T-helper 1 cell (primary cell): ENCODE data around the gene KCTD16.

ENCODE experiments used
- DNase-seq, 5 donors: peaks; one replicate each; pipeline ENCODE4 v3.0.0-alpha.2; 2012 to 2020

KCTD16 gene

DNA sequence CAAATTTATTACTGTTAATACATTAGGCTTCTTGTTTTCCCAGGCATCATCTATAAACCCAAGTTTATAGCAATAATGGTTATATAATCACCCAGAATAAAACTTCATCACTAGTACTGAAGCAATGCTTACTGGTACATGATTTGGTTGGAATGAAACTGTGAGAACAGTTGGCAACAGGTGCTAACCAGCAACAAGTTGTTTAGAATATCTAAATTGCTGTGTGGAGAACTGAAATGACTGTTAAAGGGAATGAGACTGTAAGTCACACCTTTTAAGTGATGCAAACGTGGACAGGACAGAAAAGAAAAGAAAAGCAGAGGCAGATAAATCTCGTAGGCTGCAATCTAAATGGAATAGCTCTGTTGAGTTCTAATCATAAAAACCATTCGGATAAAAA lies 2.7 kb upstream of the KCTD16 start:
- DNase-seq, result no peak

DNA sequence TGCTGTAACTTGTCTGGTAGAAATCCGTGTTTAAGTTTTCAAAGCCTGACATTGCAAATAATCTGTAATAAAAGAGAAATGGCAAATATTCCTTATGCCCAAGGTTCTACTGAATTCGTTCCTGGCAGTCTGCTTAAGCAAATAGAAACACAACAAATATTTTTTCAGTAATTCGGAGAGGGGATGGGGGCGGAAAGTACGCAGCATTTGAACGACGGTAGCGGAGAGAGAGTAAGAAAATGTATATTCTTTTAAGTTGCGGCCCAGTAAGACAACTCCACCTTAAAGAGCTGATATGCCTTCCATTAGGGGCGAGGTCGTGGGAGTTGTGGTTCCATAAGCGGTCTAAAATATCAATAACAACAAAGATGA lies 783 bp upstream of the KCTD16 start:
- no peak for DNase-seq

DNA sequence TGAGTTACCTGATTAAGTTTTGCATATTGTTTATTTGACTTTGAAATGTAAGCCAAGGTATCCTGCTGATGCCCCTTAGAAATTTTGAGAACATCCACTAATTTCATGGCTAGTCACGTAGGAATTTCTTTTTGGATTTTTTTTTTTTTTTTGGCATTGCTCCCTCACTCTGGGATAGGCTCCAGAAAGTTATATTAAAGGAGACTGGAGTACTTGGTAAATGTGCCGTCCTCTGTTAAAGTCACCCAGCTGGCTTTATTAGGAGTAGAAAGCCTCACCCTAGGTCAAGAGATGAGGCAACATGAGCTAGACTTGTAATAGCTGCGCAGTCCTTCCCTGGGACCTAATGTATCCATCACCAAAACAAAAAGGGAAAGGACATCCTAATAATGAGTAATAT lies 3.1 kb downstream of the KCTD16 start:
- DNase-seq, result no peak

DNA sequence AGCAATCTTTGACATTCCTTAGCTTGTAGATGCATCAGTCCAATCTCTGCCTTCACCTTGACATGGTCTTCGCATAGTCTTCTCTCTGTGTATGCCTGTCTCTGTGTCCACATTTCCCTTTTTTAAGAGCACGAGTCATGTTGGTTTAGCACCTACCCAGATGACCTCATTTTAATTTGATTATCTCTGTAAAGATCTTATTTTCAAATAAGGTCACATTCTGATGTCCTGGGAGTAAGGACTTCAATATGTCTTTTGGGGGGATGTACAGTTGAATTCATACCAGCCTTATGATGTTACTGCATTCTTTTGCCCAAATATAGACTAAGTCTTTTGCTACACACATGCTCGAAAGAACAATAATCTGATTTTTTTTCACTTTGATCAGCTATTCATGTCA lies 6.9 kb downstream of the KCTD16 start:
- no peak for DNase-seq

DNA sequence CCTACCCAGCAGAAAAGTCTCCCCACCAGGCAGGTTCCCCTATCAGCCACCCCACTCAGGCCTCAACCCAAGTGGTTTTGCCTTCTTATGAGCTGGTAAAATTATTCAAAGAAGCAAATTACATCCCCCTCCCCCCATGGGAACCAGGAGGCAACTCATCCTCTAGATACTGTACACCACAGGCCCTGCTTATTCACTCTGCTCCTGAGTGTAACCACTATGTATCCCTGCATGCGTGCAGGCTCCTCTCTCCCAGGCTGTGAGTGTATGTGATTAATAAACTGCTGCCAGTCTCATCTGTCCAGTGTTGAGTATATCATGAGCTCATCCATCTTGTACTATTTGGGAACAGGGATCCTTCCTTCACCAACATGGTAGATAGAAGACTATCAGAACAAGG lies 8.6 kb downstream of the KCTD16 start:
- no peak for DNase-seq

DNA sequence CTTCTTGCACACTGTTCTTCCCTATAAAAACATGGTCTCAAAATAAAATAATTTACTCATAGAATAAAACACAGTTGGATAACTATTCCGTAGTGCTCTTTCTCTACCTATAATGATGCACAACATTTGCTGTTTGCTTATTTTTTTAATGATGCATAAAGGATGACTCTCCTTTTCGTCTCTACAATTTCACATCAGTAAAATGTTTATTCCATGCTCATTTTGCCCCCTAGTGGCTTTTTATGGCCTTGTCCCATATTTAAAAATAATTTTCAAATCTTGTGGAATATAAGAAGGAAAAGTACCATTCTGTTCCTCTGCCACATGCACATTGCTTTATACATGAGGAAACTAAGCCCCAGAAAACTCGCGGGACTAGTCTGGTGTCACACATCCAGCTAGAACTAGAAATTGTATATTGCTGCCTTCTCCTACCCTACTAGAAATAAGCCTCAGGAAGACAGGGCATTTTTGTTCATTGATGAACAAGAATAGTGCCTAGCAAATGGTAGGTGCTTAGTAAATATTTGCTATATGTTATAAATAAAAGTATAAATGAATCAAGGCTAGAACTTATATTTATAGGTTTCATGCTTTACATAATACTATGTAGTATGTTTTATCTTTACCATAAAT lies 12.7 kb downstream of the KCTD16 start:
- peak in 1 of 5 donors; percentile 24 for DNase-seq

DNA sequence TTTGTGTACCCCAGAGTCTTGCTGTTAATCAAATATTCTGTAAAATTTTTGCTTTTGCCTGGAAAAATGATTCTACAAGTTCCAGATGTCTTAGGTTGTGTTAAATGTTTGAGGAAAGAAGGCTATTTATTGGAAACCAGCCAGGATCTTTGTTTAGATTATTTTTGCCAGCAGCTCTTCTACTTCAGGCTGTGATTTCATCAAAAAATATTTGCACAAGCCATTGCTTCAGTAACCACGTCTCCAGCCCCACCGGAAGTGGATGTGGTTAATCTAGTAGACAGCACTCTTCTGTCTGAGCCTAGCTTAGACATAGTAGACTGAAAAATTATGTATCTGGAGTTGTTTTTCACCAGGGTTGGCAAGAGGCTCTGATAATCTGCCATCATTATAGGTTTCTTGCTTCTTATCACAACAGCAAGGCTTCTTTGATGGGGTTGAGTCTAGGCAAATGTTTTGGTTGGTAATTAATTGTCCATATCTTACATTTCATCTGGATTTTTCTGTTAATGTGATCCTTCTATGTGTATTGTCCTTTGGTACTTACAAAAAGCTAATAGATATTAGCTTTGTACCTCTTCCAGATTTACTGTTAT lies 17.1 kb downstream of the KCTD16 start:
- peak; percentile 65 to 88 (median 78) for DNase-seq

DNA sequence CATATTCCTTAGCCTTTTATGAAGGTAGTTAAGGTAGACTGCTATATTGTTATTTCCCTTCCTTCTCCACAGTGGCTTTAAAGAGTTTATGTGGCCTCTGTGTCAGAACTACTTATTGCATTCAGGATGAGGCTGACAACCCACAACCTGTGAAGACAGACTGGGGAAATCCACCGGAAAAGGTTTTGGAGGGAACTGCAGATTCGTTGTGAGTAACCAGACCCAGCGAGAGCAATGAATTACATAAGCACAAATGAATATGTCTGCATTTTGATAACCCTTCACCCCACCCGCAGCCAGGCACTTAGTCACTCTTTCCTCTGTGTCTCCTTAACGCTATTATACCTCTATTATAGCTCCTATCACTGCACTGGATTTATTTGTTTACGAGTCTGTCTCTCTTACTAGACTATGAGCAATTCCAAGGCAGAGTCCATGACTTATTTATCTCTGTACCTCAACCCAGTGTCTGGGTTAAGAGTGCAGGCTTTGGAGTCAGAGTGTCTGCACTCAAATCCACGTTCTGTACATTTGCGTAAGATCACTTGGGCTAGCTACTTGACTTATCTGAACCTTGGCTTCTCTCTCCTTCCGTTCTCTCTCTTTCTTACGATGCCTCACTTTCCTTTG lies 19.2 kb downstream of the KCTD16 start:
- peak; percentile 61 to 93 (median 75) for DNase-seq

DNA sequence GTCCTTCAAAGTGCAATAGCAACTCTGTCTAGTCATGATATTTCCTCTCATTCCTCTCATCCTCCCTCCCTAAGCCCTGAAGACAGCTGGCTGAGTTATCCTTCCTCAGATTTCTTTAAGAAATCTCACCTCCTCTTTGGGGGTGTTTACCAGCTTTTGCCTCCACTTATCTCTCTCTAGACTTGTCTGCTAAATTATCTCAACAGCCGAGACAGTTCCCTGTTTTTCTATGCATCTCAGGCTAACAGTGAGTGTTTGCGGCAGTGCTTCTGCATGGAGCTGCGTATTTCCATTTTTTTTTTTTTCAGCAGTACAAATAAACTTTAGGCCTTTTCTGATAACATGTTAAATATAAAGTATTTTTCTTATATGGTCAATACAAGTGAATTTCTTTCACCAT lies 20.9 kb downstream of the KCTD16 start:
- DNase-seq, result no peak

DNA sequence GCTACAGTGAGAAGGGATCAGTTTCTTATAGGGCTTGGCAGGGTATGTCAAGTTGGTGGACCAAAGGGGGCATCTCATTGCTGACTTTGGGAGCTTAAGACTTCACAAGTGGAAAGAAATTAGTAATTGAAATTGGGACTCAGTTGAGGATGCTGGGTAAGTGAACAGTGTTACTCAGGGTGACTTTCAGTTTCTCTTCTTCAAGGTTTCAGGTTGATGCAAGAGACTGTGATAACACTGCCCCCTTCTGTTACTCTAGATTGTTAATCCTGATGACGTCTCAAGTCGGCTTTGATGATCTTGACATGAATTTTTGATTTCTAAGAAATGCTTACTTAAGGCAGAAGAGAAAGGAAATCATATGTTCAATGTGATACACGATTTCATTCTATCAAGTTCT lies 21.3 kb downstream of the KCTD16 start:
- peak in 4 of 5 donors; percentile 7 to 91 (median 37) for DNase-seq

DNA sequence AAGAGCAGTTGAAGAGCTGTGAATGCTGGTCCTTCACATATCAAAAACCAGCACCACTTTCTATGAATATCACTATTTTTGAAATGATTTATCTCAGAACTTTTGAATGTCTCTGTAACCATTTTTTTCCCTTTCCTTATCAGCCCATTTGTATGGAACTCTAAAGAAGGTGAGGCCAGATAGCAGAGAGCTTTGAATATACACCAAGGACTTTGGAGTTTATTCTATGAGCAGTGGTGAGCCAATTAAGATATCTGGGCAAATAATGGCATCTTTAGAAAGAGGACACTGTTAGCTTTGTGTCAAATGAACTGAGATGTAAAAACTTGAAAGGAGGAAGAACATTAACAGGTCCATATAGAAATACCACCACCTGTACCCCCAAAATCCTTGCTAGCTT lies 22.0 kb downstream of the KCTD16 start:
- DNase-seq, result no peak

DNA sequence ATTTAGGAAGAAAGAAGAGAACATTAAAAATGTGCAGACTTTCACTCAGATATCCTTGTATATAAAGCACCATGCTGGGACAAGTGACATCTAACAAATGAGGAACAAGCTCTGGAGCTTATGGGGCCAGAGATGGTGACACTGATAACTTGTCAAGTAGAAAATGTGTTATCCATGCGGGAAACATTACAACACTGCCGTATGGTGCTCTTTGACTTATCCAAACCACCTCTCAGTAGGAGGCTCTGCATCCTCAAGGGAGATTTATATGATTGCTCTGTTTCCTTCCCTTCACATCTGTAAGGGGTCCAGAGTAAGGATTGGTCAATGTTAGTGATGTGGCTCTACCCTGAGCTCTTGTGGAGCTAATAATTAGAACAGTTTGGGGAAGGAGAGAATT lies 23.5 kb downstream of the KCTD16 start:
- DNase-seq, result no peak

DNA sequence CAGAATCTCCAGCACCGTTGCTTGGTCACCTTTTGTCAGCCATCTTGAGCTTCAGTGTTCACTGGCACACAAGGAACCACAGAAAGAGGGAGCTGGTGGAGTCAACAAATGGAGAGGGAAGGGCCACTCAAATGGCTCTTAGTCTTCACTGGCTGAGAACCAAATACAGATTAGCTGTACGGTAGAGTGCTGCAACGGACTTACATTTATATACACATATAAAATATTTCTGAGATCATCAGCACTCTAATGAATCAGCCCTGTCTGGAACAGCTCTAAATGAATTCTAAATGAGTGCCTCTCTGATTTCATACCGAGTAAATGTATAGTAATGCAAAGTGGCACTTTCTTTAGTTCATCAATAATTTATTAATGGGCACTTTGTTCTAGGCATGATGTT lies 24.8 kb downstream of the KCTD16 start:
- no peak for DNase-seq

DNA sequence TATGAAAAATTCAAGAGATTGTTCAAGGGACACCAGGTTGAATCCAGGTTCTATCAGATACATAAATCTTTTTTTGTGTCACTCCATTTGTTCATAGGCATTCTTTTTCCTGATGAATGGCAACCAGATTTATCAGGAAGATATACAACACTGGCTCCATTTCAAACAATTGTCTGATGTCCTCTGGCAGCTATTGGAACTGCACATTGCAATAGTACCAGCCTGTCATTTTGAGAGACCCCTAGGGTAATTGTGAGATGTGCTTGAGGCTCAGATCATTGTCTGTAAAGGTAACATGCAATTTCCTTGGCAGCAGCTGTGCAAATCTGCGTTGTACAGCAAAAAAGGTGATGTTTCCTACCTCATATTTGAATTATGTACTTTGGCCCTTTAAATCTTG lies 25.9 kb downstream of the KCTD16 start:
- no peak for DNase-seq

DNA sequence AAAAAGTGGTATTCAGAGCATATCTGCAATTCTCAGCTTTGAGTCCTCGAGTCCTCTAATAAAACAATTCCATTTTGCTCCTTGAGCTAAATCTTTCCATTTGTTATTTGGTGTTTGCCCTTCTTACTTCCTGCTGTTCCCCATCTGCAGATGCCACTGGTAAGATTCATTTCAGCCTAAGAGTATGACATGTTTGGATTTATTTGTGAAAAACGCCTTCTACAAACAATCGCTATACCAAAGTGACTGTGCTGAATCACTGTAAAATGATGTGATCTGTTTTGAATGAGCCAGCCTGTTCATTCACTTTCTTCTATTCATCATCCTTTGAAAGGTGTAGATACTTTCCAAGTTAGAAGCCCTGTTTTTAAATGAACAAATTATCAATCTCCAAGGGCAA lies 27.7 kb downstream of the KCTD16 start:
- no peak for DNase-seq

DNA sequence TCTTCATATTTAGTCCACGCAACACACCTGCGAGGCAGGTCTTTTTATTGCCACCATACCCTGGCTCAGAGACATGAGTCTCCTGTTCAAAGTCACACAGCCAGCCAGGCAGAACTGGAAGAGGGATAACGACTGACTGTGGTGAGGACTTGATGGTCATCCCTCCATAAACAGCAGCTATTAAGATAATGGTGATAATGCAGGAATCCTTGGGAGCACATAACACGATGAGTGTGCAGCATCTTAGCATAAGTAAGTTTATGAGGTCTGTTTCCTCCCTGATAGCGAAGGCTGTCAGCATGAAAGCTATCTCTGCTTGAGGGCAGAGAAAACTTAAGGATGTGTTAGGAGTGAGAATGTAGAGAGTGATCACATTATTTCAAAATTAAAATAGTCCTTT lies 30.9 kb downstream of the KCTD16 start:
- DNase-seq, result no peak

DNA sequence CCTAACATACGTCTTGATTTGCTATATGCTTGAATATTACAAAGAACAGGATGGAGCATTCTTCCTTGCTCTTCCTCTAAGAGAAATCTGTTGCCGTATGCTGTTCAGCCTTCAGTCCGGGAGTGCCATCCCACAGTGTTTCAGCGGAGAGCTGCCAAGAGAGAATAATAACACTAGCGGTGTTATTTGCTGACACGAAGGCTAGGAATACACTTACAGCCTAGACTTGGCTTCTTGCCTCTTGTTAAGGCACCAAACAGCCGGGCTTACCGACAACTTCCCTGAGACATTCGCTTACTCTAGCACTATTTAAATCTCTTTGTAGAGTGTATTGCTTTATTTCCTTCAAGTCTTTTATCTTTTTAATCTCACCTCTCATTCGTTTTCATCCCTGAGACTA lies 31.4 kb downstream of the KCTD16 start:
- DNase-seq, result no peak

DNA sequence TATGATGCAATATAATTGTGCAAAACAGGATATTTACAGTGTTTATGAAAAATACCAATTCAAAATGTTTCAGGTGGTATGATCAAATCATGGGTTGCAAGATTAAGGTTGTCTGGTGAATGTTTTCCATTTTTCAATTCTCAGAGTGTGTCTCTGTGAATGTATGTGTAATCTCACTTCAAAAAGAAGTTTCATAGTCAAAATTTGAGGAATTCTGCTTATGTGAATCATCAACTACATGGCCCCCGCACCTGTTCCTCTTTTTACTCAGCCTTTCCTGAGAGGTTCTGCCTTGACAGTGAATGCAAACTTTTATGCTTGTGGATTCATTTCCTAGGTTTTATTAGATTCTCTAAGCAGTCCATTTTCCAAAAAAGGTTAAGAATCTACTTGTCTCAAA lies 32.1 kb downstream of the KCTD16 start:
- no peak for DNase-seq

DNA sequence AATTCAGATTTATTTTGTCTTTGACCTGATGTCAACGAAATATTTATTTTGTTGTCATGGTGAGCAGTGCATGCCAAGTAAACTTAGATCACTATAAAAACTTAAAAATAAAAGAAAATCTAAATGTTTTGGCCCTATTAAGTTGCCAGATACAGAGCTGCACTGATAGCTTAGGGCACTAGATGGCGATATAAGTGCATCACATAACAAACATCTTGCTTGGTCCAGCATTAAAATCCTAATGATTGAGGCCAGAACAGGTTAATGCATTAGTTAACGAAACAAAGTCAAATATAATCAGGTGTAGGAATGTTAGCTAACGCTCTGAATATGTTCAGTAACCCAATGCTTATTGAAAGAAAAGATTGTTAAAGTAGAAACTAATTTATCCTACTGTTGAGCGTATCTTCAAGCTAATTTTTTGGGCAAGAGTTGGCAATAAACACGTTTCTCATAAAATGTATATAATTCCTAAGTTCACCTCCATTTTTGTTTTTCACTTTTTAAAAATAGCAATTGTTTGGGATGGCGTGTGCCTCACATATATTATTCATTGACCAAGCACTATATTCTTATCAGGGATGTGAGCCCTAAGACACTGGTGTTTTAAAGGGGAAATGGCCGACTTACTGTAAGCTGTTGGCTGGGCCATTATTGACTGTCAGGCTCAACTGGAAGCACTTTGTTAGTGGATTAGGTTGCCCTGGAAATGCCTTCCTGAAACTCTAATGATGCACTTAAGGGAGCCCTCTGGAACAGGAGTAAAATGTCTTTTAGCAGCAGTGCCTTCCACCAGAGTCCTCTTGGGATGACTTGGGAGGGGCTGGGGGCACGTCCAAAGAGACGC lies 33.3 kb downstream of the KCTD16 start:
- peak in 4 of 5 donors; percentile 4 to 46 (median 26) for DNase-seq

DNA sequence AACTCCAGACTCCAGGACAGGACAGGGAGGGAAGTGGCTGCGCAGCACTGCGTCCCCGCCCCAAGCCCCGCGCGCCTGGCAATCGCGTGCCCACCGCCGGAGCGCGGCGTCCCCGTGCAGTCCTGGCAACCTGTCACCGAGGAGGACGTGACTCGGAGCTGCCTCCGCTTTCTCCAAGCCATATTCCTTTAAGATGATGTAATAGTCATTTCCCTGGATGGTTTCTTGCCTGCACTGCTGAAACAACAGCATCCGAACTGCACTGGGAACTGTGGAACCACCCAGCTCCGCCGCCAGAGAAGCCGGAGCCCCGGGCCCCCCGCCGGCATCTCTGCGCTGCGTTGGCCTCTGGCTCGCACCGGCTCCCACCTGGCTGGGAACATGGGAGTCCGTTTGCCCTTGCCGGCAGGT lies 34.5 kb downstream of the KCTD16 start:
- no peak for DNase-seq

DNA sequence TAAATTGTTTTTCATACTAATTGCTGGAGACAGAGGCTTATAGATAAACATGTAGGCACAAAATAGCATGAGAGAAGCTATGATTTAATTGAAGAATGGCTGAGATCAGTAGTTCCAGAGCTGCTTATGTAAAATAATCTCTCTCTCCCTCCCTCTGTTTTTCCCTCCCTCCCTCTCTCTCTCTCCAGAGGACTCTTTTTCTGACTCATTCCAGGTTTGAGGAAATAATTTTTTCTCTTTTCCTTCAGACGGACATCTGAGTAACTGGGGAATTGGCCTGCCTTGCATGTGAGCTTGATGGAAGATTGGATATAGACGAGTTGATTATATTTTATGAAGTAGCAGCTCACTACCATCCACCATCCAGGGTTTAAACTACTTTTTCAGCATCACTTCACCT lies 35.5 kb downstream of the KCTD16 start:
- DNase-seq, result no peak

DNA sequence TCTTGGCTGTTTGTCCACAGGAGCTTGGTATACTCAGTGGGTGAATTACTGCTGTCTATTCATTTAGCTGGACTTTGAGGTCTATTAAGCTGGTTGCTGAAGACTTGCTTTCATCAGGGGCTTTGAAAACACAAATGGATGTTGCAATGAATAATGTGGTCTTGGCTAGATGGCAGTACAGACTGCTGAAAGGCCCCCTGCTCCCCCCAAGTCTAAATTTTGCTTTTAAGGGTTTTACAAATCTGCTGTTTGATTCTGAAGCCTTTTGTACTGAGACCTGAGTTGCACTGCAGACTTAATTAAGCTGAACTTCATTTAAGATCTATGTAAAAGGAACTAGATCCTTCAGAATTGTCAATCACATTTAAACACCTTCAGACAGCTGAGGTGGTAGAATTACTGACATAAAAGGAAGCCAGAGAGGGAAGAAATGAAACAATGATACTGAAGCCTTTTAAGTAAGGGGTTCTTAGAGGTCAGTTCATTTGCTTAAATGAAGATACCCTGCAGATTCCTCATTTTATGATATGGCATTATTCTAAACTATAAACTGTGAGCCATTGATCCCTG lies 37.3 kb downstream of the KCTD16 start:
- DNase-seq, result no peak

DNA sequence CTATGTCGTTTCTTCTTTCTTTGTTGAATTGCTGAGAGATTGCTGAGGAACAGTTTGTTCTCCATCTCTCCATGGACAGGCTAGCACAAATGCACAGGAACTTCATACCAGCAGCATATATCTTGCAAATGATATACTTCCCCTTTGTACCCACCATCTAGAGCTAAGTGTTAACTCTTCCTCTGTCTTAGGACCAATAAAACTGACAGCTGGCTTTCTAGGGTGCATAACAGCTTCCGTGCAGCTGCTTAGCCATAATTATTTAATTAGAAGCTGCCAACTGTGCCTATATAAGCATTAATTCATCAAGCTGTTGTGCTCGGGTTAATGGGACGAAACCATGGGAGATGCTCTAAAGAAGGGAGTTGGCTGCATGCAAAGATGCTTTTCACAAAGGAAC lies 38.7 kb downstream of the KCTD16 start:
- DNase-seq, result no peak
